ENCODE measurements around the gene GPR155.

GPR155 gene

GRCh38 chr2:174486563-174487107 lies at the start of gene GPR155:
Gene GPR155 (minus strand): TSS chr2:174487029. CDS start chr2:174481956, 5,073 bp downstream.
- in situ Hi-C loops (cut with HindIII; ENCODE audit: low sequenced_read_pairs): no loop called here

- in situ Hi-C loops (cut with HindIII; ENCODE audit: low sequenced_read_pairs): no loop called here
Measured at GRCh38 chr2:174535757-174536703, 49.2 kb upstream of the GPR155 start.

DNA sequence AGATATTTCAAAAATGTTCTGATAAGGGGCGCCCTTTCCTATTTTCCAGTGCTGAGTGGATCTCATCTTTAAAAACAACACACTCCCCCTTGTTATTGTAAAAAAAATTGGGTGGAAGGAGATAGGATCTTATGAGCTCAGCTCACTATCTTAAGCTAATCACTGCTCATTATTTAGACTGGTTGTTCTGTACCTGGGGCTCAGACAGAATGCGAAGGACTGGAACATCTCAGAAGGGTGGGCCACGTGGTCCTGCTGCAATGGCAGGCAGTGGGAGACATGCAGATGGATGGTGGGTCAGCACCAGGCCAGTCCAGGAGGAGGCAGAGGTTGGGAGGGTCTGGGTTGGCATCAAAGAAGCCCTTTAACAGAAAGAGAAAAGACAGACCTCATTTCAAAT lies 48.3 kb upstream of the GPR155 start:
- in situ Hi-C loops (cut with HindIII; ENCODE audit: low sequenced_read_pairs): no loop called here

DNA sequence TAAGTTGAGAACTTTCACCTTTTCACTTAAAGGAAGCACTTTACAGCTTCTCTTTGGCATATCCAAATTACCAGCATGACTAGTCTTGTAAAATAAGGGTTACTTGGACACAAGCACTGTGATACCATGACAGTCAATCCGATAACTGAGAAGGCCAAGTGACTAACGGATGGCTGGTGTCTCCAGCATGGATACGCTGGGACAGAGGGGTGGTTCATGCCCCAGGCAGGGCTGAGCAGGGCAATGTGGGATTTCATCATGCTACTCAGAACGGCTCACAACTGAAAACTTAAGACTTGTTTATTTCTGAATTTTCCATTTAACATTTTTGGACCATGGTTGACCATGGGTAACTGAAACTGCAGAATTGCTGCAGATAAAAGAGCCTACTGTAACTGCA lies 43.1 kb upstream of the GPR155 start:
- in situ Hi-C loops (cut with HindIII; ENCODE audit: low sequenced_read_pairs): no loop called here

DNA sequence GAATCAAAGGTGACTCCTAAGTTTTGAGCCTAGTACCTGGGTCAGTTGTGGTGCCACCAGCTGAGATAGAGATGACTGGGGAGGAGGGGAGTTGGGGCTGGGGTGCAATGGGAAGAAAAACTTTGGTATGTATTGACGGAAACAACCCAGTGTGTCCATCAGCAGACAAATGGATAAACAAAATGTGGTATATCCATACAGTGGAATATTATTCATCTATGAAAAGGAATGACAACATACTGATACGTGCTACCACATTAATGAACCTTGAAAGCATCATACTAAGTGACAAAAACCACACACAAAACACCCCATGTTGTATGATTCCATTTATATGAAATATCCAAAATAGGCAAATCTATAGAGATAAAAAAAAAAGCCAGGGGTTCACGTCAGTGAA lies 41.1 kb upstream of the GPR155 start:
- in situ Hi-C loops (cut with HindIII; ENCODE audit: low sequenced_read_pairs): no loop called here

DNA sequence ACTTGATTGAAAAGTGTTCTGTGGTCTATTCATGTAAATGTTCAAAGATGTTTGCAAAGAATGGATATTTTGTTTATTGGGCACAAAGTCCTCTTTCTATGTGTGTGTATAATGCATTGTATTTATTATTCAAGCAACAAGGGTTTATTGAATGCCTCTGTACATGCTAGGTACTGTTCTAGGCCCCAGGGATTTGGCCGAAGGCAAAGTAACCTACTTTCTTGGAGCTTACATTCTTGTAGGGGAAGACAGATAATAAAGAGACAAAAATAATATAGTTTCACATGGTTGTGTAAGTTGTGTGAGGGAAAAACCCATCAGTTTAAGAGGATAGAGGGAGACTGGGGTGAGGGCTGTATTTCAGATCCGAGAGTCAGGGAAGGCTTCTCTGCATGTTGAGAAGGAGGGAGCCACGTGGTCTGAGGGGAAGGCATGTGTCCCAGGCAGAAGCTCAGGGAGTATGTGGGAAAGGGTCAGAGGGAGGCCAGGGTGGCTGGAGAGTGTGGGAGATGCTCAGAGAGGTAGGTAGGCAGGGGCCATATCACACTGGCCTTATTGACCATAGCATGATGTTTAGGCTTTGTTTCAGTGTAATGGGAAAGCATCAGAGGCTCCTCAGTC lies 40.4 kb upstream of the GPR155 start:
- in situ Hi-C loops (cut with HindIII; ENCODE audit: low sequenced_read_pairs): no loop called here

GRCh38 chr2:174524527-174524926 lies 37.7 kb upstream of the GPR155 start:
- in situ Hi-C loops (cut with HindIII; ENCODE audit: low sequenced_read_pairs): no loop called here

DNA sequence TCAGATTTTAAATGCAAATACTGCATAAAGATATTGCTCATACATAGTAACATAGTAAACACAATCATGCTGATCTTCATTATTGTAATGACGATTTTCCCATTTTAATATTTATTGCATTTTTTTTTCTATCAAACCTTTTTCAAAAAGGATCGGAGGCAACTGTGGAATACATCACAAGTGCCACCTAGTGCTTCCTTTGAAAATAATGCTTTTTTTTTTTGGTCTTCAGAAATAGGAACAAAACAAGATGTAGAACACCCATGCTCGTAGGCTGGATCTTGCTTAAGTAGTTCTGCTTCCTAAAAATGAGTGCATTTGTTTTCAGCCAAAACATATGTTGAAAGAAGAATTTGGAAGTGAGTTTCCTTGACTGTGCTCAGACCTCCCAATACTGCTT lies 35.7 kb upstream of the GPR155 start:
- in situ Hi-C loops (cut with HindIII; ENCODE audit: low sequenced_read_pairs): no loop called here

- in situ Hi-C loops (cut with HindIII; ENCODE audit: low sequenced_read_pairs): no loop called here
Measured at GRCh38 chr2:174518395-174518794, 31.6 kb upstream of the GPR155 start.

DNA sequence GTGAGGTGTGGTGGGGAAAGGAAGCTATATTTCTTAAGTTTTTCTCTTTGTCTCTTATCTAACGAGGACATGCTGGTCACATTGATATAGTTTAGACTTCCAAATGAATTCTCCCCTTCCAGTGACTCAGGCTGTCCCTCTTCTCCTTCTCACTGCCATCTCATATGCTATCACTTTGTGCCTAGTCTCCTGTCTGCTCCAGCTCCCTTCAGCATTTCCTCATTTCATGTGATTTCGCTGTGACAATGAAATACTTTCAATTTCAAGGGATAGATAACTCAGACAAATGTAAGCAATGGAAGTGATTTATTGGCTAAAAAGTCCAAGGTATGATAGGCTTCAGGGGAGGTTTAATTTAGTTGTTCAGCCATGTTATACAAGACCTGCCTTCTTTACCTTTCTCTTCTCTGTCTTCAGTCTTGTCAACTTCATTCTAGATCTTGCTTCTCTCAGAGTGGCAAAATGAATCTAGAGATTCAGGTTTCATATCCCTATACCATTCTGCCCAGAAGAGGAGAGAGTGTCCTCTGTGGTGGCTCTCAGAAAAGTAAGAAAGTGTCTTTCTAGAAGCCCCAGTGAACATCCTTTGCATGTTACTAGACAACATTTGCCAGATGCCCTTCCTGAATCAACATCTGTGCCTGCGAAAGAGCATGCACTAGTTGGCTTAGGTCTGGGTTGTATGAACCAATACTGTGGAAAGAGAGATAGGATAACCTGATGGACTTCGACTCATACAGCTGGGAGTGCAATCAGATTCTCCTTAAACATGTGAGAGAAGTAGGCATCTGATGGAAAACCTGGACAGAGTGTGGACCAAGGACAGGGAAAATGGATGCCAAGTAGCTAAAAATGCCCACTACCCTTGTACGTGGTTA lies 29.9 kb upstream of the GPR155 start:
- in situ Hi-C loops (cut with HindIII; ENCODE audit: low sequenced_read_pairs): no loop called here

GRCh38 chr2:174512345-174512744 lies 25.5 kb upstream of the GPR155 start:
- in situ Hi-C loops (cut with HindIII; ENCODE audit: low sequenced_read_pairs): no loop called here

- in situ Hi-C loops (cut with HindIII; ENCODE audit: low sequenced_read_pairs): no loop called here
Measured at GRCh38 chr2:174511580-174512260, 24.9 kb upstream of the GPR155 start.

DNA sequence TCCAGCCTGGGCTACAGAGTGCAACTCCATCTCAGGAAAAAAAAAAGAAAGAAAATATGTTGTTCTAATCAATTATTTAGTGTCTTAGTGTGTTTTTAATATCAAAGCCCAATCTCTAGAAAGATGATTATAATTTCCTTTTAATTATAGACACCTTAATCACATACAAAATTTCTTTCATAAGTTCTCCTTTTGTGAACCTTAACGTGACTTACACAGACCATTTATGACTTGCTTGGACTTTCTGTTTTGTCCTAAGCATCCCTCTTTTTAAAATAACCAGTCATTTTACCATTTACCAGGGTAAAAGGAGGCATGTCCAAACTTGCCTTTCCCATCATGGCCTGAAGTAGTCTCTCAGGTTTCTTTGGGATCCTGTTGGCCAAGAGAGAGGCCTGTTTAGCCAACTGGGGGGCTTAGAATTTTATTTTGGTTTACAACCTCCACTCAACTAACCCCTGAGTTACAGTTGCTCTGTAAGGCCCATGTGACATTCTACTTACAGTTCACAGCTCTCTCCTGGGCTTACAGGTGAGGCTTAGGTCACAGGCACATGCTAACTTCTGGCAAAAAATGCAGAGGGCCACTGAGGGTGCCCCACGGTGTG lies 23.9 kb upstream of the GPR155 start:
- in situ Hi-C loops (cut with HindIII; ENCODE audit: low sequenced_read_pairs): no loop called here

- in situ Hi-C loops (cut with HindIII; ENCODE audit: low sequenced_read_pairs): no loop called here
Measured at GRCh38 chr2:174503161-174503809, 16.5 kb upstream of the GPR155 start.

- in situ Hi-C loops (cut with HindIII; ENCODE audit: low sequenced_read_pairs): no loop called here
Measured at GRCh38 chr2:174499371-174499770, 12.5 kb upstream of the GPR155 start.

DNA sequence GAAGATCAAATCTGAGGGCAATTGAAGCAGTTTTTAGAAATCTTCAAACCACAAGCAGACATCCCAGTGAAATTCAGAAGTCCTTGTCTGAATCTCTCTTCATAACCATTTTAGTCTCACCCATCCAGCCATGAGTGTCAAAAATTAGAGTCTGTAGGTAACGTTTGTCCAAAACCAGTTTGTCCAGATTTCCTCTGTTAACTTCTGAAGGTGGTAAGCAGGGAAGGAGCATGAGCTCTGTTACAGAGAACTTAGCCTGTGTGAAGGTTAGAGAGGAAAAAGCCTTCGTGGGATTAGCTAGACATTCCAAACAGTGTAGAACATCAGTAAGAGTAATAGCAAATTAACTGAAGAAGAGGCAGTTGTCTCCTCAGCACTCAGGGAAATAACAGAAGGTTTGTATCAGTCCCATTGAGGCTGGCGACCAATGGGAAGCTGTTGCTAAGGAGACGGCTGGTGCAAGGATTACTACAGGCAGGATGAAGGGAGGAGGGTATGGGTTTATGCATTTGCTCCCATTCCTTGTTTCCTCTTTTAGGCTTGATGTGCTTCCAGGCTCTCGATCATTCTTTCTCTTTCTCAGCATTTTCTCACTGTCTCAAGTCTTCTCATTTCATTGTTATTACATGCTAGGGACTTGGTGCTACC lies 8.7 kb upstream of the GPR155 start:
- in situ Hi-C loops (cut with HindIII; ENCODE audit: low sequenced_read_pairs): no loop called here

- in situ Hi-C loops (cut with HindIII; ENCODE audit: low sequenced_read_pairs): no loop called here
Measured at GRCh38 chr2:174493549-174494331, 6.9 kb upstream of the GPR155 start.

- in situ Hi-C loops (cut with HindIII; ENCODE audit: low sequenced_read_pairs): no loop called here
Measured at GRCh38 chr2:174492963-174493431, 6.2 kb upstream of the GPR155 start.
